ENCODE measurements around the gene ACTRT2.

Gene ACTRT2

GRCh38 chr1:3063379-3064295 lies 42.4 kb downstream of the ACTRT2 start:
- TF ChIP-seq CTCF (conservative IDR thresholded peaks at IDR 0.05), result no peak
- H3K27ac ChIP-seq, result no peak overlapping the region

- TF ChIP-seq CTCF (conservative IDR thresholded peaks at IDR 0.05), result no peak
- no peak overlapping the region for H3K27ac ChIP-seq
These were observed 43.1 kb downstream of the ACTRT2 start for GRCh38 chr1:3064296-3064850.

GRCh38 chr1:3064901-3065300 lies 43.6 kb downstream of the ACTRT2 start:
- no peak overlapping the region for H3K27ac ChIP-seq
- TF ChIP-seq CTCF (conservative IDR thresholded peaks at IDR 0.05), result no peak

GRCh38 chr1:3065396-3065795 lies 44.1 kb downstream of the ACTRT2 start:
- TF ChIP-seq CTCF (conservative IDR thresholded peaks at IDR 0.05), result no peak
- H3K27ac ChIP-seq, result no peak overlapping the region

GRCh38 chr1:3065797-3066196 lies 44.5 kb downstream of the ACTRT2 start:
- no peak for TF ChIP-seq CTCF (conservative IDR thresholded peaks at IDR 0.05)
- H3K27ac ChIP-seq, result no peak overlapping the region

GRCh38 chr1:3066250-3066711 lies 45.0 kb downstream of the ACTRT2 start:
- no peak overlapping the region for H3K27ac ChIP-seq
- no peak for TF ChIP-seq CTCF (conservative IDR thresholded peaks at IDR 0.05)

GRCh38 chr1:3066826-3067225 lies 45.6 kb downstream of the ACTRT2 start:
- no peak for TF ChIP-seq CTCF (conservative IDR thresholded peaks at IDR 0.05)

More at GRCh38 chr1:3066826-3067225, 45.6 kb downstream of the ACTRT2 start:
- no peak overlapping the region for H3K27ac ChIP-seq

Data from VCaP (cell line).